NCI-H1417 treated with DMSO at 0.1 percent for 48 hours (cell line): ENCODE data around the gene FEZF1.

Source experiments
- DNase-seq: peaks from one replicate; lab custom pipeline; 2025; lab: John Stamatoyannopoulos, UW

The FEZF1 gene

GRCh38 chr7:122268101-122268500 is 36.4 kb downstream of the FEZF1 start:
- DNase-seq = no peak

- no peak for DNase-seq
Observed at GRCh38 chr7:122262246-122262645, 42.3 kb downstream of the FEZF1 start.

GRCh38 chr7:122261442-122261841 is 43.1 kb downstream of the FEZF1 start:
- no peak for DNase-seq

GRCh38 chr7:122261016-122261415 is 43.5 kb downstream of the FEZF1 start:
- no peak for DNase-seq

DNA sequence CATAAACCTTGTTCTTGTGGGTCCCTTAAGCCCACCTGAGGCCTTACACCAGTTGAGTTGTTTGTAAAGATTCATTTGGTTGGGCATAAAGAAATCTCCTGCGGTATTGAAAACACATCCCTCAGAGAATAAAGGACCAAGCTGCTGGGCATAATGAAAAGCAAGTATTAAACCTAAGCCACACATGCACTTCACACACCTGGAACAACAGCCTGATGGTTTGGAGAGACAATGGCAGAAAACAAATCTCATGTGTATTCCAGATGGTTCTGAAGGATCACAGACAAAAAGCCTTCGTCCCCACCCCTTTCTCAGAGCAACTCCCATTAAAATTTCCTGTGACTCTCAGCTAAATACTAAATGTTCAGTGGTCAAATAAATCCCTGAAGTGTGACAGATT is 44.2 kb downstream of the FEZF1 start:
- no peak for DNase-seq

GRCh38 chr7:122258971-122259370 is 45.6 kb downstream of the FEZF1 start:
- no peak for DNase-seq

GRCh38 chr7:122257056-122257455 is 47.5 kb downstream of the FEZF1 start:
- no peak for DNase-seq

GRCh38 chr7:122256046-122256445 is 48.5 kb downstream of the FEZF1 start:
- no peak for DNase-seq

GRCh38 chr7:122255454-122255853 is 49.1 kb downstream of the FEZF1 start:
- DNase-seq = no peak
